Mononuclear cell (primary cell): ENCODE measurements around the gene PHLPP1. TPM values are rescaled to one million over a fixed set of nuclear protein-coding genes. Genes with fewer than 3 reads are reported as not detected.
"Not testable (repeated sequence)": the region's sequence is repeated elsewhere in the genome, so short reads cannot be mapped to it uniquely, and the experiment has no call there.

ENCODE experiments used
- H3K27me3 ChIP-seq: 2 replicates; pipeline ENCODE4 v1.6.0; 2011; ENCODE audit warnings: low read length, control low read depth; ENCODE audit not compliant: insufficient read depth
- H3K4me1 ChIP-seq: 2 replicates; pipeline ENCODE4 v1.5.1; 2011; ENCODE audit warnings: mild to moderate bottlenecking, low read length, control low read depth; ENCODE audit not compliant: insufficient read depth
- H3K4me3 ChIP-seq: 2 replicates; pipeline ENCODE4 v1.5.1; 2011; ENCODE audit warnings: mild to moderate bottlenecking, low read length, moderate library complexity
- H3K9me3 ChIP-seq: 2 replicates; pipeline ENCODE4 v1.5.1; 2011; ENCODE audit warnings: low read depth, mild to moderate bottlenecking, control low read depth, low read length
- total RNA-seq: library from RNA; depleted of rRNA; stranded (reverse); fragments of >200 nt; gene quantifications from one replicate; pipeline ENCODE4 v1.2.3, GENCODE V29; 2012

PHLPP1 gene
- total RNA-seq, 1 donor = 9.1 TPM

GRCh38 chr18:62790871-62791772 is 75.8 kb downstream of the PHLPP1 start:
- H3K9me3 ChIP-seq = no peaks in the 10 kb centered on the region
- no peaks in the 10 kb centered on the region for H3K4me1 ChIP-seq
- no peak overlapping the region for H3K4me3 ChIP-seq
- H3K27me3 ChIP-seq = no peaks in the 10 kb centered on the region

- Histone ChIP-seq H3K27me3 (no peaks in the 10 kb centered on the region), H3K9me3 (no peaks in the 10 kb centered on the region), H3K4me1 (no peaks in the 10 kb centered on the region), H3K4me3 (no peak overlapping the region)
Observed at GRCh38 chr18:62792016-62792415, 76.7 kb downstream of the PHLPP1 start.

DNA sequence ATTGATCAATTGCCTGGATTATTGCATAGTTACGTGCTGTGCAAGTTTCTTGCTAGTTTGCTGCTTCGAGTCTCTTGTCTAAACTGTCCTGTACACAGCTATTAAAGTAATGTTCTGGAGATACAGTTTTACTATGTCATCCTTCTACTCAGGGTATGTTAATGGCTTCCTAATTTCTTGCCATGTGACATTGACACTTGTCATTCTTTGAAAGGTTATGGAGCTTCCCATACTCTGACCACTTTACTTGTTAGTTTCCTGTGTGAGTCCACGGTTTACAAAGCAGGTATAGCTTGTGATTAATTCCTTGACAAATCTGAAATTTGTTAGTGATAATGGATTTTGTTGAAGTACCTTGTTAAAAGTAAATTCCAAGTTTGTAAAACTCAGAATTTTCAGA is 80.5 kb downstream of the PHLPP1 start:
- H3K4me3 ChIP-seq = no peak overlapping the region
- H3K9me3 ChIP-seq = no peaks in the 10 kb centered on the region
- no peaks in the 10 kb centered on the region for H3K4me1 ChIP-seq
- H3K27me3 ChIP-seq = no peaks in the 10 kb centered on the region

DNA sequence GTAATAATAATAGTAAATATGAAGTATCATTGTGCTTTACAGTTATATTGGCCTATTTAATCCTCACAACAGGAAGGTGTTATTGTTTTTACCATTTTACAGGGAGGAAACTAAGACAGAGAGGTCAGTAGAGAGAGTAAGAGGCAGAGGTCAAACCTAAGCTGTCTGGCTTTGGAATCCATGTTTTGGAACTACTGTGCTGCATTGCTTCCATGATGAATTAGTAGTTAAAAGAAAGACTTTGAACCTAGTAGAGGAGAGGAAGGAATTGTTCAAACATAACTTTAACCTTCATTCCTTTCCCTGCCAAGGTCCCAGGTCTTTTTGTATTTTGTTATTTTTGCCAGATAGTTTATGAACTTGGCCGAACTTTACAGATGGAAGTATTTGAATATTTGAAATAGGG is 80.9 kb downstream of the PHLPP1 start:
- Histone ChIP-seq H3K4me3 (no peak overlapping the region), H3K9me3 (no peaks in the 10 kb centered on the region), H3K27me3 (no peaks in the 10 kb centered on the region), H3K4me1 (no peaks in the 10 kb centered on the region)

DNA sequence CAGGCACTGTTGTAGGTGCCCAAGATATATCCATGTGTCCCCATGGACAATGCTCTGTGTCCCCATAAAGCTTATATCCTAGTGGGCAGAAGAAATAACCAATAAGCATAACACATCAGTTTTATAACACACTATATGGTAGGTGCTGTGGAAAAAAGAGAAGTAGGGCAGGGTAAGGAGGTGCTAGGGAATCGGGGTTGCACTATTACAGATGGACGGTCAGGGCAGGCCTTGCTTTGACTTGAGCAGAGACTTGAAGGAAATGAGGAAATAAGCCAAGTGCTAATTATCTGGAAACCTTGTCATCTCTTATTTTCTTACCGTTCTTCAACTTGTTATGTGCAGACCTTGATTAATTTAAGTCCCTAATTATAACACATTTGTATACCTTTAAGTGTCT is 82.0 kb downstream of the PHLPP1 start:
- Histone ChIP-seq H3K4me3 (no peak overlapping the region), H3K9me3 (no peaks in the 10 kb centered on the region), H3K27me3 (no peaks in the 10 kb centered on the region), H3K4me1 (no peaks in the 10 kb centered on the region)

GRCh38 chr18:62799977-62800376 is 84.6 kb downstream of the PHLPP1 start:
- Histone ChIP-seq H3K9me3 (no peaks in the 10 kb centered on the region), H3K27me3 (no peaks in the 10 kb centered on the region), H3K4me1 (no peaks in the 10 kb centered on the region), H3K4me3 (no peak overlapping the region)

DNA sequence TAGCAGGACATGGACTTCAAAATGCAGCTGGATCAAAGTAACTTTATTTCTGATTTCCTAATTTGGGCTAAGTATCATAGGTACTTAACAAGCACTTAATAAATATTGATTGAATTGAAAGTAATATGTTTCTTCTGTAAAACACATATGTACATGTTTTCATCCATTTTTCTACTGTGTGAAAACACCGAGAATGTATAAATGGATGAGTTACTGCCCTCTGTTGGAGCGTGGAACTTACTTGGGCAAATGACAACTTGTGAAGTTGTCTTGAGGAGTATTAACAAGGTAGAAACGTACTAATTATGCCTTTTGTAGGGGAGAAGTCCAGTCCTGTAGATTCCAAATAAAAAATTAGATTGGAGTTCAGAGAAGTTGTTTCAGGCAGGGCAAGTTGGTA is 87.2 kb downstream of the PHLPP1 start:
- H3K9me3 ChIP-seq = no peaks in the 10 kb centered on the region
- H3K4me1 ChIP-seq = peaks cover 2% of the 10 kb centered on the region
- no peak overlapping the region for H3K4me3 ChIP-seq
- no peaks in the 10 kb centered on the region for H3K27me3 ChIP-seq

DNA sequence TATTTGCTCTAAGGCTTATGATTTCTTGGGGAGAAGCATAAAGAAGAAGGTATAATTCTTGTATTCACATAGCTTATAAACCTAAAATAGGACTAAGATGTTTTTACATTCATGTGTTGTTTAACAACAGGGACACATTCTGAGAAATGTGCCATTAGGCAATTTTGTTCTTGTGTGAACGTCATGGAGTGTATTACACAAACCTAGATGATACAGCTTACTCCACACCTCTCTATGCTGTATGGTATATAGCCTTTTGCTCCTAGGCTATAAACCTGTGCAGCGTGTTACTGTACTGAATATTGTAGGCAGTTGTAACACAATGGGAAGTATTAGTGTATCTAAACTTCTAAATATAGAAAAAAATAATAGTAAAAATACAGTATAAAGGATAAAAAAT is 92.1 kb downstream of the PHLPP1 start:
- Histone ChIP-seq H3K4me3 (no peak overlapping the region), H3K27me3 (no peaks in the 10 kb centered on the region), H3K9me3 (no peaks in the 10 kb centered on the region), H3K4me1 (peaks cover 7% of the 10 kb centered on the region)

- no peaks in the 10 kb centered on the region for H3K9me3 ChIP-seq
- H3K4me1 ChIP-seq = peaks cover 7% of the 10 kb centered on the region
- no peak overlapping the region for H3K4me3 ChIP-seq
- H3K27me3 ChIP-seq = no peaks in the 10 kb centered on the region
Observed at GRCh38 chr18:62808123-62808522, 92.8 kb downstream of the PHLPP1 start.

- H3K4me3 ChIP-seq, H3K27me3 ChIP-seq, H3K4me1 ChIP-seq, H3K9me3 ChIP-seq: not testable (repeated sequence)
Observed at GRCh38 chr18:62809445-62809844, 94.1 kb downstream of the PHLPP1 start.

GRCh38 chr18:62809900-62810299 is 94.6 kb downstream of the PHLPP1 start:
- no peak overlapping the region for H3K4me3 ChIP-seq
- peaks cover 7% of the 10 kb centered on the region for H3K4me1 ChIP-seq
- H3K9me3 ChIP-seq = no peaks in the 10 kb centered on the region
- no peaks in the 10 kb centered on the region for H3K27me3 ChIP-seq

DNA sequence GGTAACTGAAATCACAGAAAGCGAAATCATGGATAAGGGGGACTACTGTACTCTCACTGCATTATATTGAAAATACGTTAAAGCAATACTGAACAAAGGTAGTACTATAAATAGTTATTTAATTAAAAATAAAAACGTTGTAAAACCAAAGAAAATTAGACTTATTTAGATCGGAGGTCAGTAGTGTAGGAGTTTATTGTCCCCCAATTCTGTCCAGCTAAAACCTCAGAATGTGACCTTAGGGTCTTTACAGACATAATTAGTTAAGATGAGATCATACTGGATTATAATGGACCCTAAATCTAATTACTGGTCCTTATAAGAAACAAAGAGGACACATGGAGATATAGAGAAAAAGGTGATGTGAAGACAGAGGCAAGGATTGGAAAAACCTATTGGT is 95.3 kb downstream of the PHLPP1 start:
- Histone ChIP-seq H3K4me1 (peaks cover 14% of the 10 kb centered on the region), H3K27me3 (no peaks in the 10 kb centered on the region), H3K4me3 (no peak overlapping the region), H3K9me3 (no peaks in the 10 kb centered on the region)

DNA sequence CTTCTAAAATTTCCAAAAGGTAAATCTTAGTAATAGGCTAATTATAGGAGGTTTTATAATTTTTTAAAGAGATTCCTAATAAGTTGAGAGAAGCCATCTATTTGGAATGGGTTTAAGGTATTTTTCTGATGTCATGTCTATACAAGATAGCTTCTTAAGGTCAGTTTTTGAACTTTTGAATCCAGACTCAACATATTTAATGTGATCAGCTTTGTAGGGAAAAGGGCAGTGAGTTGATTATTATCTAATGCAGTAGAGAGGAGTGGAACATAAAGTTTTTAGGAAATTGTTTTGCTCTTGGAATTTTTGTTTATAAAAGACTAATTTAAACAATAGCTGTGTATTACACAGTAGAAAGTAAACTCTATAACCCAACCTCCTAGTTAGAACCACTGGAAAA is 96.3 kb downstream of the PHLPP1 start:
- H3K27me3 ChIP-seq = no peaks in the 10 kb centered on the region
- H3K4me3 ChIP-seq = no peak overlapping the region
- peaks cover 14% of the 10 kb centered on the region for H3K4me1 ChIP-seq
- no peaks in the 10 kb centered on the region for H3K9me3 ChIP-seq

DNA sequence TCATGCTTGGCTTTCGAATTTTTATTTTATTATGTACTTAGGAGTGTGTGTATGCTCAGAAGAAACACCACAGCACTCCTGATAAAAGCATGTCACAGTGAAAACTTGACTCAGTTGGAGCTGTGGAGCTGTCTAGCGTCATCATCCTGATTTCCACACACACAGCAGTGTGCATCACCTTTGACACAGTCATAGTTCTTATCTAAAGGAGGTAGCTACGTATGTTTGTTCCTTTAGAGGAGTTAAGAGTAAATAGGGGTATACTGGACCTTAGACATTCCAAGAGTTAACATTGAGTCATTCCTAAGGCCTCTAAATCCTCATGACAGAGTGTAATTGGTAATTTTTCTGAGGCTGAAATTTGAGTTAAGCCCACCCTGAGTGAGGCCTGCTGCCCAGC is 96.9 kb downstream of the PHLPP1 start:
- no peak overlapping the region for H3K4me3 ChIP-seq
- no peaks in the 10 kb centered on the region for H3K27me3 ChIP-seq
- H3K4me1 ChIP-seq = peaks cover 14% of the 10 kb centered on the region
- no peaks in the 10 kb centered on the region for H3K9me3 ChIP-seq

GRCh38 chr18:62812876-62813275 is 97.5 kb downstream of the PHLPP1 start:
- peaks cover 9% of the 10 kb centered on the region for H3K4me1 ChIP-seq
- no peak overlapping the region for H3K4me3 ChIP-seq
- H3K9me3 ChIP-seq = no peaks in the 10 kb centered on the region
- no peaks in the 10 kb centered on the region for H3K27me3 ChIP-seq

DNA sequence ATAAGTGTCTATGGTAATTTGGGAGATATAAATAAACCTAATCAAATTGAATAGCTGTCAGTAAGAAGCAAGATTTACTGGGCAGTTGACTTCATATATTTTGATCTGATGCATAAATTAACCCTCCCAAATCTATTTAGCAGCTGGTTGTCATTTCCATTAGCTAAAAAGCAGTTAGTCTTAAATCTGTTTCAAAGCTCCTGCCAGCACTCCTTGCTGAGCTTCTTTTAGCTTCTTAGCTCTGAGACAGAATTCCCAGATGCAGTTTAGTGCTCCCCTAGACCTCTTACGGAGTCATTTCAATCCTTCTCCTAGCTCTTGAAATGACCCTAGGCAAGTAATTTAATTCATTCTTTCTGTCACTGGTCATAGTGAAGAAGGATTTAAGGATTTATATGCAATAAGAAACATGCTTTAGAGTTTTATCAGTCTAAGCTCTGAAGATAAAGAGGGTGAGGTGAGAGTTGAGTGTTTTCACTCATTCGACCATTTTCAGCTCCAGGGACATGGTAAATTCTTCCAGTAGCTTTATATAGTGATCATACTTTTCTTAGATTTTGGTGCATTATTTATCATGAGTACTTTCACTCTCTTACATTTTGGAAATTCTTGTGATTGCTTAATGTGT is 98.9 kb downstream of the PHLPP1 start:
- Histone ChIP-seq H3K9me3 (no peaks in the 10 kb centered on the region), H3K4me3 (no peak overlapping the region), H3K27me3 (no peaks in the 10 kb centered on the region), H3K4me1 (peaks cover 7% of the 10 kb centered on the region)
